GM21786 (cell line): ENCODE data around the gene LMTK2.

Experiments used
- ATAC-seq: cut with Tn5 transposase; IDR thresholded peaks from one replicate; pipeline ENCODE4 v1.9.1; 2021; ENCODE audit not compliant: unreplicated experiment

Gene LMTK2

DNA sequence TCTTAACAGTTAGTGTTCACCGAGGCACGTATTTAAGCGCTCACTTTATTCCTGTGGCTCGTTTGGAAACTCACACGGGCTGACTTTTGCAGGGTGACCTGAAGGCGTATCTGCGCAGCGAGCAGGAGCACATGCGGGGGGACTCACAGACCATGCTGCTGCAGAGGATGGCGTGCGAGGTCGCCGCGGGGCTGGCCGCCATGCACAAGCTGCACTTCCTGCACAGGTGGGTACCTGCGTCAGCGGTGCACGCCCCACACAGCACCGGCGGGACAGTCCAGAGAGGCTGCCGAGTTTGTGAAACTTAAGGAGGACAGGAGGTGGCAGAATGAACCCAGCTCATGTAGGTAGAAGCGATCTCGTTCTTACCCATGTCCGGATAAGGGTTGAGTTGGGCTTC is 64.8 kb downstream of the LMTK2 start:
- no peak for ATAC-seq

DNA sequence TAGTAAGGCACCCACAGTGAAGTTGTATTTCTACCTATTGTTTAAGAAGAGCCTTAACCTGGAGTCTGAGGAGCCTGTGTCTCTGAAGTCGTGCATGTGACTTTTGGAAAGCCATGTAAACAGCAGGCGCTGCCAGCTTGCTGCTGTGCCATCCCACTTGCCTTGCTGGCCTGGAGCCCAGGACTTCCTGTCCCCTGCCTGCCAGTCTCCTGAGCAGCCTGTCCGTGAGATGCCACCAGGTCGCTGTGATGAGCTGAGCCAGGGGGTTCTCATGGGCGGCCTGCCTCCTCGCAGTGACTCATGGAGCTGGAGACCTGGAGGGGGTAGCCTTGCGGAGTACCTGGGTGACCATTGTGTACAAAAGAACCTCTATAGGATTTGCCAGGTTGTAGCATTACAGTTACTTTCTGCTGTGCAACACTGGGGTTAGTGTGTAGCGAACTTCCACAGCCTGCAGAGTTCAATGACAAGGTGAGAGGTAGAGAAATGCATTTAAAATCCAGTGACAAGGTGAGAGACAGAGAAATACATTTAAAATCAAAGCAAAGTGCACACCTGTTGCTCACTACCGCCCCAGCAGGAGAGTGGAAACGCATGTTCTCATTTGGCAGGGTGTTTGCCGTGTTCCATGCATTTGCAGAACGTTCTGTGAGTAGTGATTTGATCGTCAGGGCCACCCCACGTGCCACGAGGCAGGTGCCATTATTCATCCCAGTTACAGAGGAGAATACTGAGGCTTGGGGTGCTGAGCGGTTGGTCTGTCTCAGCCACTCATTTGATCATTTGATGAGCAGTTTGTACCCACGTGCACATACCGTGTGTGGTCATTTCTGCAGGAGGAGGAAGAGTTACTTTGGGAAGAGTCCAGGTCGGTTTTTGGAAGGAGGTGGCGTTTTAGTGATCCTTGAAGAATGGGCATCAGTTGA is 67.9 kb downstream of the LMTK2 start:
- ATAC-seq: no peak

- ATAC-seq: no peak
Observed at GRCh38 chr7:98175260-98175940, 68.7 kb downstream of the LMTK2 start.

- ATAC-seq: no peak
Observed at GRCh38 chr7:98177553-98177952, 70.9 kb downstream of the LMTK2 start.

GRCh38 chr7:98178321-98178720 is 71.7 kb downstream of the LMTK2 start:
- ATAC-seq: no peak

DNA sequence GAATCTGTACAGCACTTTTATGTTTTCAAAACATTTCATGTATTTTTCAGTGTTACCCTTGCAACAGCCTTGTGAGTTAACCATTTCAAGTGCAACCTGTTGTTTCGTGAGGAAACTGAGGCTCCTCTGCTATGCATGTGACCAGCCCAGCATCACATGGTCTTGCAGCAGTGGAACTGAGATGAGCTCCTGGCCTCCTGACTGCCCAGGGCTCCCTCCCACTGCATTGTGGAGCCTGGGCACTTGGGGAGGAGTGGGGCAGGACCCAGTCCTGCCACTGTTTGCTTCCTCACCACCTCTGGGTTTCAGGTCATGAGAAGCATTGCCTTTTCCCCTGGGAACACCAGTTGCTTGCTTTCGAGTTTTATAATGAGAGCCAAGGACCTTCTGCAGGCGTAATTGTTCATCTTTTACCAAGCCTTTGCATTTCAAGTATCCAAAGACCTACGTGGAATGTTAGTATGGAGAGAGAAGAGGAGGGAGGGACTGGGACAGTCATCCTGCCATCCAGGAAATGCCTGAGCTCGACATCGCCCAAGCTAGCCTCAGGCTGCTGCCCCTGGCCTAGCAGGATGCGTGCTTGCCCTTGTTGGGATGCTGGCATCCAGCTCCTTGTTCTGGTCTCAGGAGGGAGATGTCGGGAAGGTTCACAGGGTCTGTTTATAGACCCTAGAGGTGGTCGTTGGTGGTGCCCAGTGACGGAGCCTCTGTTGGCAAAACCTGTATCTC is 72.3 kb downstream of the LMTK2 start:
- ATAC-seq: no peak

GRCh38 chr7:98180751-98181150 is 74.1 kb downstream of the LMTK2 start:
- no peak for ATAC-seq

GRCh38 chr7:98185101-98185500 is 78.4 kb downstream of the LMTK2 start:
- no peak for ATAC-seq

DNA sequence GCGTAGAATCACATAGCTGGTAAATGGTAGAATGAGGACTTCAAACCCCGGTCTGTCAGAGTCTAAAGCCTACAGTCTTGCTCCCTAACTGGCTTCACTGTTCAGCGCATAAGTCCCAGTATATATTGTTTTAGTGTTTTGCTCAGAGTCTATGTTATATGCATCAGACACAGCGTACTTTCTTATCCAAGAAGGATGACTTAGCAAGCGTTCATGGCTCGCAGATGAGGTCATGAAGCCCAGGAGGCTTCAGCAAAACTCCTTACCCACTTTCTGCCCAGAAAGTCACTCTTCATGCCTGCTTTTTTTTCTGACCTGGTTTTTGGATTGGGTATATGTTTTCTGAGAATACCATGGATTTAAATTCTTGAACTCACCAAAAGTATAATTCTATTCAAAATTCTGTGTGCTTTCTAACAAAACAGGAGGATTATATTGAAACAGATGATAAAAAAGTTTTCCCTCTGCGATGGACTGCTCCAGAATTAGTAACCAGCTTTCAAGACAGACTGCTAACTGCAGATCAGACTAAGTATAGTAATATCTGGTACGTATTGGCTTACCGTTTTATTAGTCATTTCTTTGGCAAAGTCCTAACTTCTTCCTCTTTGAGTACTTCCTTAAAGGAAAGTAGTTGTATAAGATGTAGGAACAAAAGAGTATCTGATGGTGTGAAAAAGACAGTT is 79.9 kb downstream of the LMTK2 start:
- no peak for ATAC-seq

DNA sequence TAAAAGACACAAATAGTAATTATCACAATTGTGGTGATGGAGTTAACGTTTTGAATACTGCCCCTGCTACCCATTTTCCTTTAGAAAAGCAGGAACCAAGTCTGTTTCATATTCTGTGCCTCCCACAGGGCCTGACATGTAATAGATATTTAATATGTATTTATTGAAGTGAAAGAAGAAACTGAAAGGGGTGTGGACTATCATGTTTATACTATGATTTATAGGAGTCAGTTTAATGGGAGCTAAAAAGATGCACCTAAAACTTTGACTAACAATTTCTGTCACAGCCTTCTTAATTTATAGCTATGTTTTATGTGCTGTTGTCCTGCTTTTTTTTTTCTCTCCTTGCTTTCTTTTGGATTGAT is 80.5 kb downstream of the LMTK2 start:
- ATAC-seq: no peak

DNA sequence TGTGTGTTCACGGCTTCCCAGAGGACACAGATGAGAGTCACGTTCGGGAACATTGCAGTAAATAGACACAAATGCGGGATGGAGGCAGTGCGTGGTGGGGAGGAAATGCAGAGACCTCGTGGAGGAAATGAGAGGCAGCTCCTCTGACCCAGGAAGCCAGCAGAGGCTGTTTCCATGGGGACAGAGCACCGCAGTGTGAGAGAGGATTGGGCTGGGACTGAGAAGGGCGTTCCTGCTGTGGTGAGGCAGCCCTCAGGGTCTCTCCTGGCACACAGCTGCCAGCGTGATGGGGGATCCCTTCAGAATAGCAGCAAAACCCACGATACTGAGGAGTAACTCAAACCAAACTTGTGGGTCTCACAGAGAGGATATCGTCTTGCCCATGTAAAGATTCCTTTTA is 82.9 kb downstream of the LMTK2 start:
- ATAC-seq: no peak

DNA sequence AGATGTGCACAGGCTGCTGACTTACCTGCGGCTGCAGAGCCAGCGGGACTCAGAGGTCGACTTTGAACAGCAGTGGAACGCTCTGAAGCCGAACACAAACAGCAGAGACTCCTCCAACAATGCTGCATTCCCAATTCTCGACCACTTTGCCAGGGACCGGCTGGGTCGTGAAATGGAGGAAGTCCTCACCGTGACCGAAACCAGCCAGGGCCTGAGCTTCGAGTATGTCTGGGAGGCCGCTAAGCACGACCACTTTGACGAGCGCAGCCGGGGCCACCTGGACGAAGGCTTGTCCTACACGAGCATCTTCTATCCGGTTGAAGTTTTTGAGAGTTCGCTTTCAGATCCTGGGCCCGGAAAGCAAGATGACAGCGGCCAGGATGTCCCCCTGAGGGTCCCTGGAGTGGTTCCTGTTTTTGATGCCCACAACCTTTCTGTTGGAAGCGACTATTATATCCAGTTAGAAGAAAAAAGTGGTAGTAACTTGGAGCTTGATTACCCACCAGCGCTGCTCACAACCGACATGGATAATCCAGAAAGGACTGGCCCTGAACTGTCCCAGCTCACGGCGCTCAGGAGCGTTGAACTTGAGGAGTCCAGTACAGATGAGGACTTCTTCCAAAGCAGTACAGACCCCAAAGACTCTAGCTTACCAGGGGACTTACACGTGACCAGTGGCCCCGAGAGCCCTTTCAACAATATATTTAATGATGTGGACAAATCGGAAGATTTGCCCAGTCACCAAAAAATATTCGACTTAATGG is 85.2 kb downstream of the LMTK2 start:
- ATAC-seq: no peak

GRCh38 chr7:98192781-98193457 is 86.3 kb downstream of the LMTK2 start:
- no peak for ATAC-seq

DNA sequence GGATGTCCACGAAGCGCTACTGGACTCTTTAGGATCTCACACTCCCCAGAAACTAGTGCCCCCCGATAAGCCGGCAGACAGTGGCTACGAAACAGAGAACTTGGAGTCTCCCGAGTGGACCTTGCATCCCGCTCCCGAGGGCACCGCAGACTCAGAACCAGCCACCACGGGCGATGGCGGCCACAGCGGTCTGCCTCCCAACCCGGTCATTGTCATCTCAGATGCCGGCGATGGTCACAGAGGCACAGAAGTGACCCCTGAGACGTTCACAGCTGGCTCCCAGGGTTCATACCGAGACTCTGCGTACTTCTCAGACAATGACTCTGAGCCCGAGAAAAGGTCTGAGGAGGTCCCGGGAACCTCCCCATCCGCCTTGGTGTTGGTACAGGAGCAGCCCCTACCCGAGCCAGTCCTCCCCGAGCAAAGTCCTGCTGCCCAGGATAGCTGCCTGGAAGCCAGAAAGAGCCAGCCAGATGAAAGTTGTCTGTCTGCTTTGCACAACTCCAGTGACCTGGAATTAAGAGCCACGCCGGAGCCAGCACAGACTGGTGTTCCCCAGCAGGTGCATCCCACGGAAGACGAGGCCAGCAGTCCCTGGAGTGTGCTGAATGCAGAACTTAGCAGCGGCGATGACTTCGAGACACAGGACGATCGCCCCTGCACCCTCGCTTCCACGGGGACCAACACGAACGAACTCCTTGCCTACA is 87.0 kb downstream of the LMTK2 start:
- ATAC-seq: no peak

DNA sequence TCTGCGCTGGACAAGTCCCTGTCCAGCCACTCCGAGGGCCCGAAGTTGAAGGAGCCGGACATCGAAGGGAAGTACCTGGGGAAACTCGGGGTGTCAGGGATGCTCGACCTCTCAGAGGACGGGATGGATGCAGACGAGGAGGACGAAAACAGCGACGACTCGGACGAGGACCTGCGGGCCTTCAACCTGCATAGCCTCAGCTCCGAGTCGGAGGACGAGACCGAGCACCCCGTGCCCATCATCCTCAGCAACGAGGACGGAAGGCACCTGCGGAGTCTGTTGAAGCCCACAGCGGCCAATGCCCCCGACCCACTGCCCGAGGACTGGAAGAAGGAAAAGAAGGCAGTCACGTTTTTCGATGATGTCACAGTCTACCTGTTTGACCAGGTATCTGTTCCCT is 87.5 kb downstream of the LMTK2 start:
- no peak for ATAC-seq

- no peak for ATAC-seq
Observed at GRCh38 chr7:98194672-98195457, 88.2 kb downstream of the LMTK2 start.

- ATAC-seq: no peak
Observed at GRCh38 chr7:98196706-98197605, 90.3 kb downstream of the LMTK2 start.
